PC-3 (cell line): ENCODE data around the gene PRUNE2. TPM values are rescaled to one million over a fixed set of nuclear protein-coding genes. Genes with fewer than 3 reads are reported as not detected.

ENCODE experiments used
- ATAC-seq: fragments of 200-7000 bp; cut with Tn5 transposase; 2 replicates; pipeline ENCODE4 v1.9.1; 2020; ENCODE audit warnings: mild to moderate bottlenecking, moderate library complexity
- BruUV-seq: library from RNA; stranded (reverse); fragments of 400-500 nt; replicated peaks from 2 replicates; lab custom pipeline; 2021; lab: Mats Ljungman, UMichigan
- CTCF ChIA-PET: fragments of 300-600 bp; sonication (Branson Sonifier 250); formaldehyde crosslinking; loops from one replicate; lab custom pipeline; 2022; ENCODE audit warnings: antibody characterized with exemption; lab: Charles Lee
- POLR2A ChIA-PET: fragments of 300-600 bp; sonication (Branson Sonifier 250); formaldehyde crosslinking; loops from one replicate; lab custom pipeline; 2022; ENCODE audit warnings: antibody characterized with exemption; ENCODE audit not compliant: unreplicated experiment; lab: Charles Lee
- DNase-seq: peaks from one replicate; pipeline ENCODE4 v3.0.0-alpha.2; 2015
- H2AFZ ChIP-seq: fragments of 300-600 bp; sonication (generic); 2 replicates; pipeline ENCODE4 v1.6.0; 2016; ENCODE audit warnings: antibody characterized with exemption, low read length
- H3F3A ChIP-seq: fragments of 300-600 bp; sonication (generic); one replicate; pipeline ENCODE4 v1.6.0; 2017; ENCODE audit warnings: antibody characterized with exemption, low read length, control low read depth, mild to moderate bottlenecking; ENCODE audit not compliant: unreplicated experiment
- H3K27ac ChIP-seq: fragments of 300-600 bp; sonication (generic); 2 replicates; pipeline ENCODE4 v1.5.1; 2016; ENCODE audit warnings: mild to moderate bottlenecking, low read length
- H3K27me3 ChIP-seq: fragments of 300-600 bp; sonication (generic); 2 replicates; pipeline ENCODE4 v1.6.1; 2016; ENCODE audit warnings: low read length, mixed read lengths
- H3K36me3 ChIP-seq: fragments of 300-600 bp; sonication (generic); 2 replicates; pipeline ENCODE4 v1.6.1; 2016; ENCODE audit warnings: low read depth, mixed run types, low read length, mixed read lengths
- H3K4me1 ChIP-seq: fragments of 300-600 bp; sonication (generic); 2 replicates; pipeline ENCODE4 v1.5.1; 2016; ENCODE audit warnings: low read length; ENCODE audit not compliant: insufficient read depth
- H3K4me2 ChIP-seq: fragments of 300-600 bp; sonication (generic); 2 replicates; pipeline ENCODE4 v1.6.0; 2016; ENCODE audit warnings: low read length
- H3K4me3 ChIP-seq: fragments of 300-600 bp; sonication (generic); 2 replicates; pipeline ENCODE4 v1.5.1; 2016; ENCODE audit warnings: mild to moderate bottlenecking, low read length, mixed read lengths
- H3K79me2 ChIP-seq: fragments of 300-600 bp; sonication (generic); 2 replicates; pipeline ENCODE4 v1.6.1; 2017; ENCODE audit warnings: low read length, mixed read lengths
- H3K9ac ChIP-seq: fragments of 300-600 bp; sonication (generic); 2 replicates; pipeline ENCODE4 v1.6.0; 2016; ENCODE audit warnings: mild to moderate bottlenecking, low read length
- H3K9me2 ChIP-seq: fragments of 300-600 bp; sonication (generic); replicated peaks from 2 replicates; pipeline ENCODE4 v1.6.1; 2016; ENCODE audit warnings: mixed run types, low read length, mixed read lengths
- H3K9me3 ChIP-seq: fragments of 300-600 bp; sonication (generic); 2 replicates; pipeline ENCODE4 v1.6.1; 2016; ENCODE audit warnings: low read length, mixed read lengths
- H4K20me1 ChIP-seq: fragments of 300-600 bp; sonication (generic); 2 replicates; pipeline ENCODE4 v1.6.1; 2016; ENCODE audit warnings: low read length, mixed read lengths
- EZH2 ChIP-seq: fragments of 300-600 bp; sonication (generic); IDR thresholded peaks from one replicate; pipeline ENCODE4 v1.6.1; 2017; ENCODE audit warnings: antibody characterized with exemption, mild to moderate bottlenecking, low read length; ENCODE audit not compliant: unreplicated experiment
- EZH2phosphoT487 ChIP-seq: fragments of 300-600 bp; sonication (generic); IDR thresholded peaks from 2 replicates; pipeline ENCODE4 v1.6.1; 2018; ENCODE audit warnings: mild to moderate bottlenecking, antibody characterized with exemption, low read length, borderline replicate concordance
- intact Hi-C: fragments of 100-400 bp; cut with micrococcal nuclease; formaldehyde crosslinking; loops from 2 replicates; pipeline ENCODE4 v1.9.0; 2023
- total RNA-seq: library from RNA; depleted of rRNA; stranded (reverse); fragments of >200 nt; gene quantifications from 2 replicates; pipeline ENCODE4 v1.2.3, GENCODE V29; 2014; rRNA removed
- TF ChIP-seq, protein P1 (sequence below): fragments of 300-600 bp; sonication (generic); conservative IDR thresholded peaks from 2 replicates; pipeline ENCODE4 v1.5.1; 2017; ENCODE audit warnings: antibody characterized with exemption, low read depth, mild to moderate bottlenecking, low read length

PRUNE2 gene
- total RNA-seq, 1 experiment from 2014 or later: not detected

DNA sequence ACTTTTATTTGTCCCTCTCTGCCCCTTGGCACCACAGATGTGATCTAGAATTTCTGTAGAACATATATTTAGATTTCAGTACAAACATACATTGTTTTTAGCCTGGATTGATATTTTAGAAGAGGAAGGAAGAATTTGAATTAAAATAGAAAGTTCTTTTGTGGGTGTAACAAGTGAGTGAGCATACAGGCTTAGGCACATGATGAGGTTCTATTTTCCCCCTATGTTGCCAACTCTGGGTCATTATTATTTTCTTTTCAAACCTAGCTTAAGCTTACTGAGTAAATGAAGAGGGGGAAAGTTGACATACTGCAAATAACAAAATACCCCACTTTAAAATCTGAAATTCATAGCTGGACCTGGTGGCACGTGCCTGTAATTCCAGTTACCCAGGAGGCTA, 344.0 kb downstream of the PRUNE2 start:
- no peak overlapping the region for H2AFZ ChIP-seq
- H3K9me3 ChIP-seq: no peaks in the 10 kb centered on the region
- no peaks in the 10 kb centered on the region for H4K20me1 ChIP-seq
- no peaks in the 10 kb centered on the region for H3K79me2 ChIP-seq
- H3K4me1 ChIP-seq: no peaks in the 10 kb centered on the region
- ChIA-PET POLR2A (no interaction called here), CTCF (no interaction called here)
- H3K4me2 ChIP-seq: no peak overlapping the region
- no peak overlapping the region for H3K9ac ChIP-seq
- H3K4me3 ChIP-seq: no peak overlapping the region
- no peaks in the 10 kb centered on the region for H3K9me2 ChIP-seq
- no peaks in the 10 kb centered on the region for H3F3A ChIP-seq
- intact Hi-C loops: no loop called here
- H3K36me3 ChIP-seq: no peaks in the 10 kb centered on the region
- DNase-seq (no peak), ATAC-seq (no peak)
- no TSS peak for BruUV-seq
- no peaks in the 10 kb centered on the region for H3K27me3 ChIP-seq
- TF ChIP-seq EZH2phosphoT487 (no peak), EZH2 (no peak)
- TF ChIP-seq, protein P1, sequence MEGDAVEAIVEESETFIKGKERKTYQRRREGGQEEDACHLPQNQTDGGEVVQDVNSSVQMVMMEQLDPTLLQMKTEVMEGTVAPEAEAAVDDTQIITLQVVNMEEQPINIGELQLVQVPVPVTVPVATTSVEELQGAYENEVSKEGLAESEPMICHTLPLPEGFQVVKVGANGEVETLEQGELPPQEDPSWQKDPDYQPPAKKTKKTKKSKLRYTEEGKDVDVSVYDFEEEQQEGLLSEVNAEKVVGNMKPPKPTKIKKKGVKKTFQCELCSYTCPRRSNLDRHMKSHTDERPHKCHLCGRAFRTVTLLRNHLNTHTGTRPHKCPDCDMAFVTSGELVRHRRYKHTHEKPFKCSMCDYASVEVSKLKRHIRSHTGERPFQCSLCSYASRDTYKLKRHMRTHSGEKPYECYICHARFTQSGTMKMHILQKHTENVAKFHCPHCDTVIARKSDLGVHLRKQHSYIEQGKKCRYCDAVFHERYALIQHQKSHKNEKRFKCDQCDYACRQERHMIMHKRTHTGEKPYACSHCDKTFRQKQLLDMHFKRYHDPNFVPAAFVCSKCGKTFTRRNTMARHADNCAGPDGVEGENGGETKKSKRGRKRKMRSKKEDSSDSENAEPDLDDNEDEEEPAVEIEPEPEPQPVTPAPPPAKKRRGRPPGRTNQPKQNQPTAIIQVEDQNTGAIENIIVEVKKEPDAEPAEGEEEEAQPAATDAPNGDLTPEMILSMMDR: no peak
- no peak overlapping the region for H3K27ac ChIP-seq

Other genes with a start within 250 kb of the PRUNE2 start
- not detected in 2 replicates for gene PCA3, start 141.7 kb downstream of the PRUNE2 start, total RNA-seq
- gene FOXB2, start 113.5 kb upstream of the PRUNE2 start, total RNA-seq: not detected in 2 replicates